DND-41 (cell line): ENCODE measurements around the gene CNDP2.

Source experiments
- ATAC-seq: fragments of 200-7000 bp; cut with Tn5 transposase; 3 replicates; pipeline ENCODE4 v1.9.1; 2021; ENCODE audit warnings: low read depth; ENCODE audit not compliant: insufficient read depth
- DNase-seq: peaks from one replicate; pipeline ENCODE4 v3.0.0-alpha.2; 2020
- H2AFZ ChIP-seq: 2 replicates; pipeline ENCODE4 v1.6.0; 2012; ENCODE audit warnings: low read depth, low read length
- H3K27ac ChIP-seq: 2 replicates; pipeline ENCODE4 v1.5.1; 2012; ENCODE audit warnings: low read length, inconsistent platforms
- H3K27me3 ChIP-seq: fragments of 200-600 bp; sonication (generic); 2 replicates; pipeline ENCODE4 v1.6.0; 2012; ENCODE audit warnings: low read length, mild to moderate bottlenecking, inconsistent platforms; ENCODE audit not compliant: insufficient read depth, poor library complexity
- H3K36me3 ChIP-seq: 2 replicates; pipeline ENCODE4 v1.5.1; 2012; ENCODE audit warnings: low read length, inconsistent platforms; ENCODE audit not compliant: insufficient read depth
- H3K4me1 ChIP-seq: 2 replicates; pipeline ENCODE4 v1.5.1; 2012; ENCODE audit warnings: mild to moderate bottlenecking, low read length; ENCODE audit not compliant: insufficient read depth
- H3K4me2 ChIP-seq: 2 replicates; pipeline ENCODE4 v1.6.0; 2012; ENCODE audit warnings: mild to moderate bottlenecking, moderate library complexity, low read length, inconsistent platforms; ENCODE audit not compliant: insufficient read depth
- H3K4me3 ChIP-seq, 2 experiments: fragments of 200-600 bp in 1 of 2; shearing (Covaris generic) in 1 of 2; 2 replicates each; pipeline ENCODE4 v1.5.1; 2012 to 2016; ENCODE audit warnings: inconsistent platforms in 2 of 2, low read length in 2 of 2, mild to moderate bottlenecking in 2 of 2, low read depth in 1 of 2, moderate library complexity in 1 of 2
- H3K79me2 ChIP-seq: 2 replicates; pipeline ENCODE4 v1.6.0; 2012; ENCODE audit warnings: low read length, inconsistent platforms; ENCODE audit not compliant: insufficient read depth
- H3K9ac ChIP-seq: 2 replicates; pipeline ENCODE4 v1.6.0; 2012; ENCODE audit warnings: low read depth, mild to moderate bottlenecking, inconsistent platforms, low read length, moderate library complexity
- H3K9me3 ChIP-seq: 2 replicates; pipeline ENCODE4 v1.5.1; 2012; ENCODE audit warnings: low read length, moderate library complexity, mild to moderate bottlenecking, inconsistent platforms; ENCODE audit not compliant: insufficient read depth, severe bottlenecking
- H4K20me1 ChIP-seq: 2 replicates; pipeline ENCODE4 v1.6.0; 2012; ENCODE audit warnings: low read length; ENCODE audit not compliant: insufficient read depth
- CTCF ChIP-seq: IDR thresholded peaks from 2 replicates; pipeline ENCODE4 v1.5.1; 2012; ENCODE audit warnings: borderline replicate concordance, low read length, moderate library complexity, mild to moderate bottlenecking; ENCODE audit not compliant: poor library complexity, severe bottlenecking; ENCODE audit errors: extremely low read depth
- EZH2 ChIP-seq: IDR thresholded peaks from 3 replicates; pipeline ENCODE4 v1.6.1; 2012; ENCODE audit warnings: borderline replicate concordance, low read depth, mild to moderate bottlenecking, moderate library complexity, low read length, inconsistent platforms; ENCODE audit not compliant: severe bottlenecking

CNDP2 gene

GRCh38 chr18:74509856-74510769 is 13.9 kb downstream of the CNDP2 start:
- Histone ChIP-seq H3K27ac (no peak overlapping the region), H3K9ac (no peak overlapping the region), H3K4me2 (no peak overlapping the region), H3K4me3 (no peak overlapping the region), H3K36me3 (peaks cover 94% of the 10 kb centered on the region), H4K20me1 (peaks cover 28% of the 10 kb centered on the region), H3K79me2 (no peaks in the 10 kb centered on the region), H3K27me3 (no peaks in the 10 kb centered on the region), H3K9me3 (no peaks in the 10 kb centered on the region), H2AFZ (no peak overlapping the region), H3K4me1 (no peaks in the 10 kb centered on the region)
- ATAC-seq = no peak
- DNase-seq = no peak
- TF ChIP-seq EZH2 = no peak

- peaks cover 94% of the 10 kb centered on the region for H3K36me3 ChIP-seq
- ATAC-seq (no peak), DNase-seq (no peak)
- H2AFZ ChIP-seq = no peak overlapping the region
- H3K9me3 ChIP-seq = no peaks in the 10 kb centered on the region
- H3K4me1 ChIP-seq = no peaks in the 10 kb centered on the region
- no peak overlapping the region for H3K27ac ChIP-seq
- H3K79me2 ChIP-seq = no peaks in the 10 kb centered on the region
- no peak overlapping the region for H3K9ac ChIP-seq
- H4K20me1 ChIP-seq = peaks cover 33% of the 10 kb centered on the region
- H3K27me3 ChIP-seq = no peaks in the 10 kb centered on the region
- no peak for TF ChIP-seq CTCF
- TF ChIP-seq EZH2 = no peak
- H3K4me2 ChIP-seq = no peak overlapping the region
- H3K4me3 ChIP-seq = no peak overlapping the region
These were observed 14.6 kb downstream of the CNDP2 start for GRCh38 chr18:74510770-74511095.

GRCh38 chr18:74511823-74512222 is 15.7 kb downstream of the CNDP2 start:
- Histone ChIP-seq H3K36me3 (peaks cover 96% of the 10 kb centered on the region), H3K27me3 (no peaks in the 10 kb centered on the region)

More at GRCh38 chr18:74511823-74512222, 15.7 kb downstream of the CNDP2 start:
- H3K4me3 ChIP-seq = no peak overlapping the region
- no peak overlapping the region for H2AFZ ChIP-seq
- H3K79me2 ChIP-seq = no peaks in the 10 kb centered on the region
- H3K27ac ChIP-seq = no peak overlapping the region
- ATAC-seq (no peak; the same call in 2 of the 3 replicates), DNase-seq (no peak)
- H3K4me2 ChIP-seq = no peak overlapping the region
- TF ChIP-seq CTCF = no peak
- no peak for TF ChIP-seq EZH2
- no peaks in the 10 kb centered on the region for H3K9me3 ChIP-seq
- no peak overlapping the region for H3K9ac ChIP-seq
- peaks cover 43% of the 10 kb centered on the region for H4K20me1 ChIP-seq
- H3K4me1 ChIP-seq = no peaks in the 10 kb centered on the region
